GM10248 (cell line): ENCODE data around the gene IFIT1B.
"Not testable (repeated sequence)": the region's sequence is repeated elsewhere in the genome, so short reads cannot be mapped to it uniquely, and the experiment has no call there.

Experiments
- CTCF ChIA-PET: fragments of 300-600 bp; sonication (Branson Sonifier 250); formaldehyde crosslinking; extraction: SDS; loops from one replicate; lab custom pipeline; 2021; ENCODE audit warnings: antibody characterized with exemption; lab: Yijun Ruan, JAX
- POLR2A ChIA-PET: fragments of 350-650 bp; sonication (Branson Sonifier 250); formaldehyde crosslinking; extraction: SDS; loops from one replicate; lab custom pipeline; 2020; ENCODE audit warnings: antibody characterized with exemption; lab: Yijun Ruan, JAX
- DNase-seq: peaks from one replicate; pipeline ENCODE4 v3.0.0; 2012; ENCODE audit errors: extremely low spot score
- CTCF ChIP-seq: IDR thresholded peaks from 2 replicates; pipeline ENCODE4 v1.5.1; 2012; ENCODE audit warnings: mild to moderate bottlenecking, low read depth; ENCODE audit errors: extremely low read depth, missing control alignments, control extremely low read depth

The IFIT1B gene

GRCh38 chr10:89347701-89348457 lies 30.0 kb upstream of the IFIT1B start:
- POLR2A ChIA-PET = no interaction called here
- CTCF ChIA-PET = interaction anchor here (0.7 to 1.7 kb wide), 3 partner anchors 16 to 21 kb away, joined by 4 to 9 read pairs (median 4); no protein-coding TSS in a partner anchor
- no peak for TF ChIP-seq CTCF
- no peak for DNase-seq

- DNase-seq = no peak
- ChIA-PET CTCF (interaction anchor here (0.7 to 1.7 kb wide), 3 partner anchors 16 to 21 kb away, joined by 4 to 9 read pairs (median 4); no protein-coding TSS in a partner anchor), POLR2A (no interaction called here)
- TF ChIP-seq CTCF = no peak
These were observed 29.4 kb upstream of the IFIT1B start for GRCh38 chr10:89348481-89348880.

- POLR2A ChIA-PET = no interaction called here
- TF ChIP-seq CTCF = no peak
- DNase-seq = no peak
- CTCF ChIA-PET = interaction anchor here (1.7 kb wide), 1 partner anchor 20 kb away, joined by 9 read pairs; no protein-coding TSS in a partner anchor
These were observed 28.9 kb upstream of the IFIT1B start for GRCh38 chr10:89348975-89349374.

DNA sequence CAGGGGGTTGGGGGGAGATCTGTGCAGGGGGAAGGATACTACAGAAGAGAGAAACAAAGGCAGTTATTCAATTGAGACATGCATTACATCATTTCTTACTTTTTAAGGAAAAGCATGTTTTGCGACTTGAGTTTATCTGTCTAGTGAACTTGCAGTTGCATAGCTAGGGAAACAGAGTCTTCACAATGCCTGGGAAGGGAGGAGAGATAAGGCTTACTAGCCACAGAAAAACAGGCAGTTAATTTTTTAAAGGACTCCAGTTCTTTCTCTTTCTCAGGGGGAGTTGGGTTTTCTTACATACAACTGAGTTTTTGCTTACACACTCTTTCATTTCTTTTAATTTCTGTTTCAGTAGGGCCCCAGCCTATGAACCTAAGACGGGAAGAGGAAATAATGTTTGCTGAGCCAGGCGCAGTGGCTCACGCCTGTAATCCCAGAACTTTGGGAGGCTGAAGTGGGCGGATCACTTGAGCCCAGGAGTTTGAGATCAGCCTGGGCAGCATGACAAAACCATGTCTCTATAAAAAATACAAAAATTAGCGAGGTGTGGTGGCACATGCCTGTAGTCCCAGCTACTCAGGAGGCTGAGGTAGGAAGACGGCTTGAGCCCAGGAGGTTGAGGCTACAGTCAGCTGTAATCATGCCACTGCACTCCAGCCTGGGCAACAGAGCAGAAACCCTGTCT lies 27.1 kb upstream of the IFIT1B start:
- CTCF ChIA-PET = interaction anchor here (1.1 to 3.0 kb wide), 2 partner anchors 13 to 18 kb away, joined by 3 to 26 read pairs; no protein-coding TSS in a partner anchor
- POLR2A ChIA-PET, DNase-seq: not testable (repeated sequence)

GRCh38 chr10:89351412-89351779 lies 26.5 kb upstream of the IFIT1B start:
- TF ChIP-seq CTCF = no peak
- peak; percentile 62 for DNase-seq
- ChIA-PET CTCF (interaction anchor here (1.1 to 3.0 kb wide), 3 partner anchors 12 to 17 kb away, joined by 3 to 26 read pairs (median 7); no protein-coding TSS in a partner anchor), POLR2A (no interaction called here)

DNA sequence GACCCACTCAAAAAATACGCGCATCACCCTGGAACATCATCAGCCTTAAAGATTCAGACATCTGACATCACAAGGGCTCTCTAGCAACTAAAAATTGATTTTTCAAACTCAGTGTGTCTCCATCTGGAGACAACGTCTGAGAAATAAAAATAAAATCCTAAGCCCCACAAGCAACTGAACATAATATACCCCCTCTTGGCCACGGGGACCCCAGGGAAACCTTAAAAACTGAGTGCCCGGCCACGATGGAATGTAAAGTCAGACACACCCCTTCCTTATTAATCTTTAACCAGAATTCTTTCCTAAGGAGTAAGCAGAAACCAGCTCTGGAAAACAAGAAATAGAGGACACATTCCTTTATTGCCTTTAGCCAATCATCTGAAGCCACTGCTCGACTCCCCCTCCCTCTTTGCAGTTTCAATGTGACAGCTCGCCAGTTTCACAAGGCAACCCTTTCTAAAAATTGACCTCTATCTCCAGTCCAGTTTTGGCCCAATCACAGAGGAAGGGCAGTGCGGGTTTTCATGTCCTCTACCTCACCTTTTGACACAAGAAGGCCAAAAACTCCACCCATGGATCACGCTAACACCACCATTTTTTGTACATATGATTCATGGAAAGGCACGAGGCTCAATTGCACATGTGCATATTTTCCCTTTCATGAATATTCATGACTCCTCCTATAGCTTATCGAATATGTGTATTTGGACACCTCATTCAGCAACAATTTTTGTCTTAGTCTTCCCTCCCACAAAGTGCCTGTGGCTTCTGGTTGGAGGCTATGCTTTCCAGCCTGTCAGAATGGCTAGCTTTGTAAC lies 25.9 kb upstream of the IFIT1B start:
- TF ChIP-seq CTCF = no peak
- POLR2A ChIA-PET = no interaction called here
- CTCF ChIA-PET = interaction anchor here (1.3 to 3.0 kb wide), 3 partner anchors 12 to 38 kb away, joined by 4 to 26 read pairs (median 7); no protein-coding TSS in a partner anchor
- DNase-seq = peak; percentile 24
